KMS-11 (cell line): ENCODE results near the gene YIPF5.

ENCODE experiments used
- H2AFZ ChIP-seq: fragments of 200-600 bp; sonication (generic); 2 replicates; pipeline ENCODE4 v1.6.1; 2016; ENCODE audit warnings: antibody characterized with exemption, mixed run types, low read depth
- H3K27ac ChIP-seq: fragments of 200-600 bp; sonication (generic); 2 replicates; pipeline ENCODE4 v1.6.1; 2016; ENCODE audit warnings: mild to moderate bottlenecking, mixed run types
- H3K27me3 ChIP-seq: fragments of 200-600 bp; sonication (generic); 2 replicates; pipeline ENCODE4 v1.6.1; 2017; ENCODE audit warnings: mild to moderate bottlenecking, low read depth, mixed run types, moderate library complexity; ENCODE audit not compliant: insufficient read depth
- H3K36me3 ChIP-seq: fragments of 200-600 bp; sonication (generic); 2 replicates; pipeline ENCODE4 v1.6.1; 2017; ENCODE audit warnings: mild to moderate bottlenecking, mixed run types; ENCODE audit not compliant: insufficient read depth
- H3K4me1 ChIP-seq: fragments of 200-600 bp; sonication (generic); 2 replicates; pipeline ENCODE4 v1.6.1; 2016; ENCODE audit warnings: mild to moderate bottlenecking, low read depth, mixed run types; ENCODE audit not compliant: poor library complexity, severe bottlenecking
- H3K4me2 ChIP-seq: fragments of 200-600 bp; sonication (generic); 2 replicates; pipeline ENCODE4 v1.7.0; 2016; ENCODE audit warnings: mild to moderate bottlenecking, mixed run types
- H3K4me3 ChIP-seq: fragments of 200-600 bp; sonication (generic); IDR thresholded peaks from 2 replicates; pipeline ENCODE4 v1.6.1; 2017; ENCODE audit warnings: low read depth, low read length, mixed read lengths; ENCODE audit not compliant: insufficient read depth
- H3K79me2 ChIP-seq: fragments of 200-600 bp; sonication (generic); 2 replicates; pipeline ENCODE4 v1.6.1; 2016; ENCODE audit warnings: low read depth, mixed run types; ENCODE audit not compliant: insufficient read depth
- H3K9ac ChIP-seq: fragments of 200-600 bp; sonication (generic); 2 replicates; pipeline ENCODE4 v1.6.1; 2016; ENCODE audit warnings: mild to moderate bottlenecking, mixed run types
- H4K20me1 ChIP-seq: fragments of 200-600 bp; sonication (generic); 2 replicates; pipeline ENCODE4 v1.6.1; 2016; ENCODE audit warnings: mild to moderate bottlenecking, mixed run types; ENCODE audit not compliant: insufficient read depth
- CTCF ChIP-seq: fragments of 200-600 bp; sonication (generic); conservative IDR thresholded peaks from 2 replicates; pipeline ENCODE4 v1.6.1; 2017; ENCODE audit warnings: low read depth, mild to moderate bottlenecking, antibody characterized with exemption, low read length, moderate library complexity, mixed read lengths

Gene YIPF5

GRCh38 chr5:144202726-144203125, 32.3 kb upstream of the YIPF5 start:
- Histone ChIP-seq H3K4me3 (no peak overlapping the region), H3K27ac (no peak overlapping the region), H3K79me2 (no peaks in the 10 kb centered on the region), H3K9ac (no peak overlapping the region), H3K36me3 (no peaks in the 10 kb centered on the region), H2AFZ (no peak overlapping the region), H3K4me2 (no peak overlapping the region), H3K4me1 (no peaks in the 10 kb centered on the region), H4K20me1 (no peaks in the 10 kb centered on the region), H3K27me3 (no peaks in the 10 kb centered on the region)
- no peak for TF ChIP-seq CTCF

GRCh38 chr5:144202072-144202471, 31.6 kb upstream of the YIPF5 start:
- no peaks in the 10 kb centered on the region for H4K20me1 ChIP-seq
- no peak overlapping the region for H2AFZ ChIP-seq
- no peak overlapping the region for H3K4me3 ChIP-seq
- H3K27me3 ChIP-seq, result no peaks in the 10 kb centered on the region
- H3K36me3 ChIP-seq, result no peaks in the 10 kb centered on the region
- no peak for TF ChIP-seq CTCF
- no peaks in the 10 kb centered on the region for H3K79me2 ChIP-seq
- H3K27ac ChIP-seq, result no peak overlapping the region
- no peak overlapping the region for H3K4me2 ChIP-seq
- H3K4me1 ChIP-seq, result no peaks in the 10 kb centered on the region
- no peak overlapping the region for H3K9ac ChIP-seq

- no peak overlapping the region for H3K9ac ChIP-seq
- H3K27ac ChIP-seq, result no peak overlapping the region
- H3K36me3 ChIP-seq, result no peaks in the 10 kb centered on the region
- no peak overlapping the region for H2AFZ ChIP-seq
- H3K4me1 ChIP-seq, result no peaks in the 10 kb centered on the region
- no peak overlapping the region for H3K4me2 ChIP-seq
- no peak overlapping the region for H3K4me3 ChIP-seq
- no peaks in the 10 kb centered on the region for H3K79me2 ChIP-seq
- H3K27me3 ChIP-seq, result no peaks in the 10 kb centered on the region
- no peaks in the 10 kb centered on the region for H4K20me1 ChIP-seq
- no peak for TF ChIP-seq CTCF
These were observed 31.1 kb upstream of the YIPF5 start for GRCh38 chr5:144201588-144201987.

- no peak for TF ChIP-seq CTCF
- no peaks in the 10 kb centered on the region for H4K20me1 ChIP-seq
- no peaks in the 10 kb centered on the region for H3K27me3 ChIP-seq
- H3K79me2 ChIP-seq, result no peaks in the 10 kb centered on the region
- no peak overlapping the region for H3K4me3 ChIP-seq
- H3K36me3 ChIP-seq, result no peaks in the 10 kb centered on the region
- H2AFZ ChIP-seq, result no peak overlapping the region
- no peak overlapping the region for H3K4me2 ChIP-seq
- no peak overlapping the region for H3K27ac ChIP-seq
- no peaks in the 10 kb centered on the region for H3K4me1 ChIP-seq
- H3K9ac ChIP-seq, result no peak overlapping the region
These were observed 27.9 kb upstream of the YIPF5 start for GRCh38 chr5:144198386-144198785.

- no peak for TF ChIP-seq CTCF
- Histone ChIP-seq H3K36me3 (no peaks in the 10 kb centered on the region), H3K4me3 (no peak overlapping the region), H3K27ac (no peak overlapping the region), H3K4me1 (peaks cover 9% of the 10 kb centered on the region), H2AFZ (no peak overlapping the region), H4K20me1 (no peaks in the 10 kb centered on the region), H3K9ac (no peak overlapping the region), H3K79me2 (no peaks in the 10 kb centered on the region), H3K4me2 (no peak overlapping the region), H3K27me3 (no peaks in the 10 kb centered on the region)
These were observed 26.2 kb upstream of the YIPF5 start for GRCh38 chr5:144196612-144197011.
